HEK293 (cell line): ENCODE measurements around the gene PIP4K2A.
A peak's percentile ranks its signal among the peaks of the same experiment; 100 is the strongest.

Experiments
- EGR2 ChIP-seq: fragments of 450-650 bp; formaldehyde crosslinking; IDR thresholded peaks from 2 replicates; pipeline ENCODE4 v1.5.1; 2016; ENCODE audit warnings: low read depth, missing biosample characterization, missing genetic modification characterization
- KLF10 ChIP-seq: fragments of 450-650 bp; IDR thresholded peaks from 2 replicates; pipeline ENCODE4 v1.5.1; 2018; ENCODE audit warnings: missing biosample characterization, mild to moderate bottlenecking, missing genetic modification characterization
- MYNN ChIP-seq: fragments of 450-650 bp; formaldehyde crosslinking; IDR thresholded peaks from 2 replicates; pipeline ENCODE4 v1.5.1; 2016; ENCODE audit warnings: missing biosample characterization, missing genetic modification characterization, borderline replicate concordance
- OSR2 ChIP-seq: fragments of 450-650 bp; formaldehyde crosslinking; IDR thresholded peaks from 2 replicates; pipeline ENCODE4 v1.5.1; 2016; ENCODE audit warnings: missing biosample characterization, missing genetic modification characterization
- ZBTB1 ChIP-seq: fragments of 450-650 bp; formaldehyde crosslinking; IDR thresholded peaks from 2 replicates; pipeline ENCODE4 v1.5.1; 2016; ENCODE audit warnings: missing biosample characterization, missing genetic modification characterization
- ZBTB48 ChIP-seq: fragments of 450-650 bp; formaldehyde crosslinking; IDR thresholded peaks from 2 replicates; pipeline ENCODE4 v1.5.1; 2016; ENCODE audit warnings: missing biosample characterization, missing genetic modification characterization
- ZBTB8A ChIP-seq: fragments of 450-650 bp; formaldehyde crosslinking; IDR thresholded peaks from 2 replicates; pipeline ENCODE4 v1.5.1; 2016; ENCODE audit warnings: missing biosample characterization, missing genetic modification characterization
- ZEB2 ChIP-seq: fragments of 450-650 bp; formaldehyde crosslinking; IDR thresholded peaks from 2 replicates; pipeline ENCODE4 v1.5.1; 2016; ENCODE audit warnings: missing biosample characterization, missing genetic modification characterization
- ZNF146 ChIP-seq: fragments of 450-650 bp; formaldehyde crosslinking; IDR thresholded peaks from 2 replicates; pipeline ENCODE4 v1.5.1; 2016; ENCODE audit warnings: missing biosample characterization, missing genetic modification characterization
- ZNF19 ChIP-seq: fragments of 450-650 bp; formaldehyde crosslinking; IDR thresholded peaks from 2 replicates; pipeline ENCODE4; 2016; ENCODE audit warnings: missing biosample characterization, missing genetic modification characterization, low read depth
- ZNF2 ChIP-seq: fragments of 450-650 bp; formaldehyde crosslinking; IDR thresholded peaks from 2 replicates; pipeline ENCODE4 v1.5.1; 2016; ENCODE audit warnings: missing biosample characterization, missing genetic modification characterization
- ZNF221 ChIP-seq: fragments of 450-650 bp; formaldehyde crosslinking; IDR thresholded peaks from 2 replicates; pipeline ENCODE4 v1.5.1; 2017; ENCODE audit warnings: missing biosample characterization, missing genetic modification characterization, borderline replicate concordance
- ZNF24 ChIP-seq: fragments of 450-650 bp; formaldehyde crosslinking; IDR thresholded peaks from 2 replicates; pipeline ENCODE4 v1.5.1; 2016; ENCODE audit warnings: missing biosample characterization, missing genetic modification characterization
- ZNF274 ChIP-seq, 2 experiments: fragments of 200-500 bp in 1 of 2; fragments of 450-650 bp in 1 of 2; sonication (Bioruptor generic) in 1 of 2; formaldehyde crosslinking in 1 of 2; IDR thresholded peaks; 2 replicates each; pipeline versions ENCODE4 v1.5.1 to v1.6.1; 2014 to 2016; ENCODE audit warnings: borderline replicate concordance in 1 of 2, inconsistent platforms in 1 of 2, low read length in 1 of 2, missing biosample characterization in 1 of 2, missing genetic modification characterization in 1 of 2
- ZNF292 ChIP-seq: fragments of 450-650 bp; formaldehyde crosslinking; IDR thresholded peaks from 2 replicates; pipeline ENCODE4 v1.5.1; 2016; ENCODE audit warnings: low read depth, missing biosample characterization, missing genetic modification characterization, borderline replicate concordance
- ZNF404 ChIP-seq: fragments of 450-650 bp; formaldehyde crosslinking; IDR thresholded peaks from 2 replicates; pipeline ENCODE4 v1.5.1; 2017; ENCODE audit warnings: missing biosample characterization, missing genetic modification characterization
- ZNF426 ChIP-seq: fragments of 450-650 bp; formaldehyde crosslinking; IDR thresholded peaks from 2 replicates; pipeline ENCODE4 v1.5.1; 2017; ENCODE audit warnings: missing biosample characterization, missing genetic modification characterization, mild to moderate bottlenecking, inconsistent platforms, moderate library complexity
- ZNF48 ChIP-seq: fragments of 450-650 bp; formaldehyde crosslinking; IDR thresholded peaks from 2 replicates; pipeline ENCODE4 v1.5.1; 2016; ENCODE audit warnings: missing biosample characterization, missing genetic modification characterization
- ZNF510 ChIP-seq: fragments of 450-650 bp; formaldehyde crosslinking; IDR thresholded peaks from 2 replicates; pipeline ENCODE4 v1.5.1; 2018; ENCODE audit warnings: mild to moderate bottlenecking, missing genetic modification characterization, missing biosample characterization; ENCODE audit not compliant: insufficient replicate concordance
- ZNF530 ChIP-seq: fragments of 450-650 bp; formaldehyde crosslinking; IDR thresholded peaks from 2 replicates; pipeline ENCODE4 v1.5.1; 2016; ENCODE audit warnings: low read depth, missing biosample characterization, missing genetic modification characterization
- ZNF621 ChIP-seq: fragments of 450-650 bp; formaldehyde crosslinking; IDR thresholded peaks from 2 replicates; pipeline ENCODE4 v1.5.1; 2017; ENCODE audit warnings: missing biosample characterization, missing genetic modification characterization
- ZNF830 ChIP-seq: fragments of 450-650 bp; IDR thresholded peaks from 2 replicates; pipeline ENCODE4 v1.5.0; 2018; ENCODE audit warnings: missing biosample characterization, missing genetic modification characterization, low read depth, mild to moderate bottlenecking, moderate library complexity
- TF ChIP-seq, protein P1 (sequence below): fragments of 450-650 bp; formaldehyde crosslinking; conservative IDR thresholded peaks from 2 replicates; pipeline ENCODE4 v1.5.1; 2016; ENCODE audit warnings: low read depth, missing biosample characterization, missing genetic modification characterization
- TF ChIP-seq, protein P2 (sequence below): fragments of 450-650 bp; formaldehyde crosslinking; IDR thresholded peaks from 2 replicates; pipeline ENCODE4 v1.5.1; 2016; ENCODE audit warnings: missing biosample characterization, missing genetic modification characterization
- TF ChIP-seq, protein P3 (sequence below): fragments of 450-650 bp; formaldehyde crosslinking; IDR thresholded peaks from 2 replicates; pipeline ENCODE4 v1.5.1; 2016; ENCODE audit warnings: missing biosample characterization, missing genetic modification characterization
- TF ChIP-seq, protein P4 (sequence below): fragments of 450-650 bp; formaldehyde crosslinking; IDR thresholded peaks from 2 replicates; pipeline ENCODE4; 2016; ENCODE audit warnings: missing biosample characterization, missing genetic modification characterization
- TF ChIP-seq, protein P5 (sequence below): fragments of 450-650 bp; IDR thresholded peaks from 2 replicates; pipeline ENCODE4 v1.5.1; 2018; ENCODE audit warnings: missing biosample characterization, mild to moderate bottlenecking, missing genetic modification characterization
- TF ChIP-seq, protein P6 (sequence below): fragments of 450-650 bp; formaldehyde crosslinking; IDR thresholded peaks from 2 replicates; pipeline ENCODE4 v1.5.1; 2017; ENCODE audit warnings: missing biosample characterization, missing genetic modification characterization

Gene PIP4K2A

DNA sequence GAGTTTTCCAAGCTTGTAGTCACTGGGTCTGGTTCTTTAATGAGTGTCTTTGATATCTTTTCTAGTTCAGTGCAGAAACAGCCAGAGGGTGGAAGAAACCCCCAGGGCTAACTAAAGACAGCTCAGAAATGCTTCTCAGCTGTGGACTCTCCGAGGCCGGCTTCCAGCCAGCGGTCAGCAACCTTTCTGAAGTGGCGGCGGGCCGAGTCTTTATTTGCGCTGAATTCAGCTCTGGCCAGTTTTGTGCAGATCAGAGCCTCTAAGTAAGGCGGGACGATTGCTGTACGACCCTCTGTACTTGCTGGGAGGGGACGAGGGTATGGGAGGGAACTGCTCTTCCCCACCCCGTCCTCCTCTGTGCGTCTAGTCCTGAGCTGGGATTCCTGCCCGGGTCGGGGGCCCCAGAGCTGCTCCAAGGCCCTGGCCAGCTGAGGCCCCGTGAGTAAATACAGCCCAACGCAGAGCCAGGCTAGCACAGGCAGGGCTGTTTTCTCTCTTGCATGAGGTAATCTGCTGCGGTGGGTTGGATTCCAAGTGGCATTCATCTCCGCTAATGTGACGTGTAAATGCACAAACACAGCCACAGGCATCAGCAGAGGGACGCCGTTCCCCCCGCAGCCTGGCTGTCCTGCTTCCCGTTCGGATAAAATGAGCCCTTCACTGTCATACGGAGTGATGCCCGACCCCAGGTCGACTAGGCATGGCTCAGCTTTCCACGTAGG is 159.8 kb downstream of the PIP4K2A start (continued):
- TF ChIP-seq, protein P1, sequence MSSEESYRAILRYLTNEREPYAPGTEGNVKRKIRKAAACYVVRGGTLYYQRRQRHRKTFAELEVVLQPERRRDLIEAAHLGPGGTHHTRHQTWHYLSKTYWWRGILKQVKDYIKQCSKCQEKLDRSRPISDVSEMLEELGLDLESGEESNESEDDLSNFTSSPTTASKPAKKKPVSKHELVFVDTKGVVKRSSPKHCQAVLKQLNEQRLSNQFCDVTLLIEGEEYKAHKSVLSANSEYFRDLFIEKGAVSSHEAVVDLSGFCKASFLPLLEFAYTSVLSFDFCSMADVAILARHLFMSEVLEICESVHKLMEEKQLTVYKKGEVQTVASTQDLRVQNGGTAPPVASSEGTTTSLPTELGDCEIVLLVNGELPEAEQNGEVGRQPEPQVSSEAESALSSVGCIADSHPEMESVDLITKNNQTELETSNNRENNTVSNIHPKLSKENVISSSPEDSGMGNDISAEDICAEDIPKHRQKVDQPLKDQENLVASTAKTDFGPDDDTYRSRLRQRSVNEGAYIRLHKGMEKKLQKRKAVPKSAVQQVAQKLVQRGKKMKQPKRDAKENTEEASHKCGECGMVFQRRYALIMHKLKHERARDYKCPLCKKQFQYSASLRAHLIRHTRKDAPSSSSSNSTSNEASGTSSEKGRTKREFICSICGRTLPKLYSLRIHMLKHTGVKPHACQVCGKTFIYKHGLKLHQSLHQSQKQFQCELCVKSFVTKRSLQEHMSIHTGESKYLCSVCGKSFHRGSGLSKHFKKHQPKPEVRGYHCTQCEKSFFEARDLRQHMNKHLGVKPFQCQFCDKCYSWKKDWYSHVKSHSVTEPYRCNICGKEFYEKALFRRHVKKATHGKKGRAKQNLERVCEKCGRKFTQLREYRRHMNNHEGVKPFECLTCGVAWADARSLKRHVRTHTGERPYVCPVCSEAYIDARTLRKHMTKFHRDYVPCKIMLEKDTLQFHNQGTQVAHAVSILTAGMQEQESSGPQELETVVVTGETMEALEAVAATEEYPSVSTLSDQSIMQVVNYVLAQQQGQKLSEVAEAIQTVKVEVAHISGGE: no peak; the same call in 1 of the 2 replicates
- TF ChIP-seq ZNF830: no peak
- no peak for TF ChIP-seq ZNF48
- no peak for TF ChIP-seq ZNF146 (tag by site-specific recombination)
- no peak for TF ChIP-seq ZNF530
- no peak for TF ChIP-seq ZNF510 (tag by site-specific recombination)
- no peak for TF ChIP-seq ZNF292 (tag by site-specific recombination)
- TF ChIP-seq ZNF621 (tag by site-specific recombination): no peak
- TF ChIP-seq, protein P2, sequence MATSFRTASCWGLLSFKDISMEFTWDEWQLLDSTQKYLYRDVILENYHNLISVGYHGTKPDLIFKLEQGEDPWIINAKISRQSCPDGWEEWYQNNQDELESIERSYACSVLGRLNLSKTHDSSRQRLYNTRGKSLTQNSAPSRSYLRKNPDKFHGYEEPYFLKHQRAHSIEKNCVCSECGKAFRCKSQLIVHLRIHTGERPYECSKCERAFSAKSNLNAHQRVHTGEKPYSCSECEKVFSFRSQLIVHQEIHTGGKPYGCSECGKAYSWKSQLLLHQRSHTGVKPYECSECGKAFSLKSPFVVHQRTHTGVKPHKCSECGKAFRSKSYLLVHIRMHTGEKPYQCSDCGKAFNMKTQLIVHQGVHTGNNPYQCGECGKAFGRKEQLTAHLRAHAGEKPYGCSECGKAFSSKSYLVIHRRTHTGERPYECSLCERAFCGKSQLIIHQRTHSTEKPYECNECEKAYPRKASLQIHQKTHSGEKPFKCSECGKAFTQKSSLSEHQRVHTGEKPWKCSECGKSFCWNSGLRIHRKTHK (tag by site-specific recombination): no peak
- TF ChIP-seq, protein P3, sequence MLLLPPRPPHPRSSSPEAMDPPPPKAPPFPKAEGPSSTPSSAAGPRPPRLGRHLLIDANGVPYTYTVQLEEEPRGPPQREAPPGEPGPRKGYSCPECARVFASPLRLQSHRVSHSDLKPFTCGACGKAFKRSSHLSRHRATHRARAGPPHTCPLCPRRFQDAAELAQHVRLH (tag by site-specific recombination): no peak
- TF ChIP-seq ZNF426 (tag by site-specific recombination): no peak
- TF ChIP-seq OSR2 (tag by site-specific recombination): peak; percentile 41; the same call in 1 of the 2 replicates
- TF ChIP-seq EGR2 (tag by site-specific recombination): no peak
- peak; percentile 85 for TF ChIP-seq ZEB2 (tag by site-specific recombination)
- peak; percentile 52; the same call in 1 of the 2 replicates for TF ChIP-seq ZBTB1
- TF ChIP-seq ZNF274 (IDR thresholded peaks at IDR 0.05; ENCODE audit: low read length): no peak
- no peak for TF ChIP-seq ZNF274 (tag by site-specific recombination; IDR thresholded peaks at IDR 0.05; ENCODE audit: borderline replicate concordance)
- TF ChIP-seq ZNF221 (tag by site-specific recombination): no peak
- TF ChIP-seq, protein P4, sequence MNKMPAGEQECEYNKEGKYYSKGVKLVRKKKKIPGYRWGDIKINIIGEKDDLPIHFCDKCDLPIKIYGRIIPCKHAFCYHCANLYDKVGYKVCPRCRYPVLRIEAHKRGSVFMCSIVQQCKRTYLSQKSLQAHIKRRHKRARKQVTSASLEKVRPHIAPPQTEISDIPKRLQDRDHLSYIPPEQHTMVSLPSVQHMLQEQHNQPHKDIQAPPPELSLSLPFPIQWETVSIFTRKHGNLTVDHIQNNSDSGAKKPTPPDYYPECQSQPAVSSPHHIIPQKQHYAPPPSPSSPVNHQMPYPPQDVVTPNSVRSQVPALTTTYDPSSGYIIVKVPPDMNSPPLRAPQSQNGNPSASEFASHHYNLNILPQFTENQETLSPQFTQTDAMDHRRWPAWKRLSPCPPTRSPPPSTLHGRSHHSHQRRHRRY (tag by site-specific recombination): no peak
- TF ChIP-seq, protein P5, sequence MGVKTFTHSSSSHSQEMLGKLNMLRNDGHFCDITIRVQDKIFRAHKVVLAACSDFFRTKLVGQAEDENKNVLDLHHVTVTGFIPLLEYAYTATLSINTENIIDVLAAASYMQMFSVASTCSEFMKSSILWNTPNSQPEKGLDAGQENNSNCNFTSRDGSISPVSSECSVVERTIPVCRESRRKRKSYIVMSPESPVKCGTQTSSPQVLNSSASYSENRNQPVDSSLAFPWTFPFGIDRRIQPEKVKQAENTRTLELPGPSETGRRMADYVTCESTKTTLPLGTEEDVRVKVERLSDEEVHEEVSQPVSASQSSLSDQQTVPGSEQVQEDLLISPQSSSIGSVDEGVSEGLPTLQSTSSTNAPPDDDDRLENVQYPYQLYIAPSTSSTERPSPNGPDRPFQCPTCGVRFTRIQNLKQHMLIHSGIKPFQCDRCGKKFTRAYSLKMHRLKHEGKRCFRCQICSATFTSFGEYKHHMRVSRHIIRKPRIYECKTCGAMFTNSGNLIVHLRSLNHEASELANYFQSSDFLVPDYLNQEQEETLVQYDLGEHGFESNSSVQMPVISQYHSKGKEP (tag by site-specific recombination): peak; percentile 84; the same call in 1 of the 2 replicates
- TF ChIP-seq, protein P6, sequence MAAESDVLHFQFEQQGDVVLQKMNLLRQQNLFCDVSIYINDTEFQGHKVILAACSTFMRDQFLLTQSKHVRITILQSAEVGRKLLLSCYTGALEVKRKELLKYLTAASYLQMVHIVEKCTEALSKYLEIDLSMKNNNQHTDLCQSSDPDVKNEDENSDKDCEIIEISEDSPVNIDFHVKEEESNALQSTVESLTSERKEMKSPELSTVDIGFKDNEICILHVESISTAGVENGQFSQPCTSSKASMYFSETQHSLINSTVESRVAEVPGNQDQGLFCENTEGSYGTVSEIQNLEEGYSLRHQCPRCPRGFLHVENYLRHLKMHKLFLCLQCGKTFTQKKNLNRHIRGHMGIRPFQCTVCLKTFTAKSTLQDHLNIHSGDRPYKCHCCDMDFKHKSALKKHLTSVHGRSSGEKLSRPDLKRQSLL (tag by site-specific recombination): no peak
- no peak for TF ChIP-seq ZNF404 (tag by site-specific recombination)
- TF ChIP-seq ZBTB48 (tag by site-specific recombination): 0 out of 2 replicates have a peak, but pooled peaks have one; percentile 29
- no peak for TF ChIP-seq MYNN (tag by site-specific recombination)
- TF ChIP-seq ZNF2: peak; percentile 90
- peak; percentile 92; the same call in 1 of the 2 replicates for TF ChIP-seq ZNF24 (tag by site-specific recombination)
- peak; percentile 88 for TF ChIP-seq ZBTB8A (tag by site-specific recombination)
- 0 out of 2 replicates have a peak, but pooled peaks have one; percentile 29 for TF ChIP-seq KLF10
- TF ChIP-seq ZNF19 (tag by site-specific recombination): no peak
